GM12891 (cell line): ENCODE data around the gene RPS6KA2.

ENCODE experiments used
- DNase-seq: peaks from one replicate; pipeline ENCODE4 v3.0.0; 2011; ENCODE audit warnings: low spot score; ENCODE audit not compliant: insufficient read length
- FAIRE-seq: peaks from 2 replicates; lab custom pipeline; 2011; peaks lifted over from hg19 to GRCh38; lab: Jason Lieb, UNC
- PAX5 ChIP-seq: IDR thresholded peaks from 2 replicates; pipeline ENCODE4 v1.6.1; 2011; ENCODE audit warnings: low read length, moderate library complexity, mild to moderate bottlenecking; ENCODE audit not compliant: insufficient read depth, severe bottlenecking
- POLR2A ChIP-seq: IDR thresholded peaks from 2 replicates; pipeline ENCODE4 v1.6.1; 2011; ENCODE audit warnings: low read depth, low read length, control low read depth
- POLR2AphosphoS5 ChIP-seq: IDR thresholded peaks from 2 replicates; pipeline ENCODE4 v1.6.1; 2011; ENCODE audit warnings: low read depth, low read length, control low read depth
- POU2F2 ChIP-seq: IDR thresholded peaks from 2 replicates; pipeline ENCODE4 v1.6.1; 2011; ENCODE audit warnings: low read depth, mild to moderate bottlenecking, control low read depth, low read length, moderate library complexity
- SPI1 ChIP-seq: IDR thresholded peaks from 2 replicates; pipeline ENCODE4 v1.6.1; 2011; ENCODE audit warnings: low read depth, low read length, control low read depth
- TAF1 ChIP-seq: IDR thresholded peaks from 2 replicates; pipeline ENCODE4 v1.6.1; 2011; ENCODE audit warnings: low read depth, low read length, control low read depth

The RPS6KA2 gene

GRCh38 chr6:166597711-166598440, 29.2 kb downstream of the RPS6KA2 start:
- DNase-seq (no peak), FAIRE-seq (no peak)
- TF ChIP-seq SPI1 (no peak), POLR2AphosphoS5 (no peak), POLR2A (no peak), POU2F2 (no peak), PAX5 (no peak), TAF1 (no peak)

DNA sequence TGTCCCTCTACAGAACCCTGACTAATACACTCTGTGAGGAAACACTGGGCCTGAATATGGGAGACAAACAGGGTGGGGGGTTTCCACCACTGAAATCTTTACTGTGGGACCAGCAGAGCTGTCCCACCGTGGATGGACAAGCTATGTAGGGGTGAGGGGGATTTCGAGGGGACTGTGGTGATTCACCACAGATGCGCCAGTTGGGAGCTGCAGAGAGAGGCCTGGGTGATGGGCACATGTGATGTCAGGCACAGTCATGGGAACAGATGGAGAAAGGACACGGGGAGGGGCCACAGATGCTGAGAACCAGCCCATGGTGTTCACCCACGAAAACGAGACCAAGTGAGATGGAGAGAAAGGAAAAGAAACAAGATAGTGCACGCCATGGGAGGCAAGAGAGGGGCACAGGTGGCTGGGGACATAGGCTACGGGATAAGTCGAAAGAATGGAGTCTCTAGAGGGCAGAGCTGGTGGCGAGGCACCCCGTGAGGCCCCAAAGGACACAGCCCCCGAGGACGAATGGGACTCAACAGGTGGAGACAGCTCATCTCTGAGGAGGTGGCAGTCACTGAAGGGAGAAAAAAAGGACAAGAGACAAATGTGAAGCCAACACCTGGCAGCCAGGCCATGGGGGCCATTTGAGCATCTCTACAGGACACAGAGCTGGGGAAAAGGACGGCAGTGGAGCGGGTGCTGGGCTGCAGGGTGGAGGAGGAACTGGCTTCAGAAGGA, 30.1 kb downstream of the RPS6KA2 start:
- no peak for FAIRE-seq
- no peak for TF ChIP-seq POLR2AphosphoS5
- TF ChIP-seq POLR2A = no peak

GRCh38 chr6:166595949-166596348, 31.1 kb downstream of the RPS6KA2 start:
- DNase-seq (no peak), FAIRE-seq (no peak)
- no peak for TF ChIP-seq PAX5
- TF ChIP-seq POU2F2 = no peak
- no peak for TF ChIP-seq POLR2A
- no peak for TF ChIP-seq TAF1

More for the DNA sequence above, 30.1 kb downstream of the RPS6KA2 start:
- no peak for DNase-seq

DNA sequence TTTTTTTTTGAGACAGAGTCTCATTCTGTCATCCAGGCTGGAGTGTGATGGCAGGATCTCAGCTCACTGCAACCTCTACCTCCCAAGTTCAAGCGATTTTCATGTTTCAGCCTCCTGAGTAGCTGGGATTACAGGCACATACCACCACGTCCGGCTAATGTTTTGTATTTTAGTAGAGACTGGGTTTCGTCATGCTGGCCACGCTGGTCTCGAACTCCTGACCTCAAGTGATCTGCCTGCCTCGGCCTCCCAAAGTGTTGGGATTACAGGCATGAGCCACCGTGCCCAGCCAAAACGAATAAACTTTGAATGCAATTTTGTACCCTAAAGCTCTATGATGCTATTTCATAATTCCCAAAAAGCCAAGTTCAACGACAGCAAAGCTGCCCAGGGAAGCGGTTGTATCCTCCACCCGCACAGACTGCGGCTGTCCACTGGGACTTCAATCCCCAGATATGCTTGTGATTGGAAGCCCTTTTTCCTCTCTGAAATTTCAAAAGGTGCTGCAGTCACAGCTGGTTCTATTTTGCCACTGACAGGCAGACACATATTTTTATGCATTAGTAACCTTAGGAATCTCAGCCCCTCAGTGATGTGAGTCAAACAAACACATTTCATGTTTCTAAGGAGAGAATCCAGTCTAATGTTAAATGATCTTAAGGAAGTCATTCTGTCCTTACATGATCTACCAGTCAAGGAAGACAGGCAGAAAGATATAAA, 31.8 kb downstream of the RPS6KA2 start:
- TF ChIP-seq POLR2AphosphoS5 = no peak
- TF ChIP-seq POLR2A = no peak
- TF ChIP-seq SPI1 = no peak
- TF ChIP-seq POU2F2 = no peak
- TF ChIP-seq TAF1 = no peak
- TF ChIP-seq PAX5 = no peak
- no peak for DNase-seq
- FAIRE-seq = no peak

DNA sequence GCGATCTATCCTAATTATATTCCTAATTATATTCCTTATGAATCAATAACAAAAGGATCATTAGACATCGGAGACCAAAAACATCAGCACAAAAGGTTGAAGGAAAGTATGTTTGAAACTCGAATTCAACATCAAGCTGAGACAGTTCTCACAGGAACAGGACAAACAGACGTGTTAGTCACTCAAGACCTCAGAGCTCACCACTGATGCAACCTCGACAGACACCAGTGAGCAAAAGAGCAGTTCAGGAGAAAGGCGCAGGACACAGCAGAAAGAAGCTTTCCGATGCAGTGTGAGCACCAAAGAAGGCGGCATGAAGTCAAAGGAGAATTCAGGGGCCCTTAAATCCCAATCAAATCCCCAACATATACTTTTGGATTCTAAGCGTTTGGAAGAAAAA, 34.2 kb downstream of the RPS6KA2 start:
- TF ChIP-seq PAX5 (no peak), POU2F2 (no peak), TAF1 (no peak), POLR2A (no peak), POLR2AphosphoS5 (no peak), SPI1 (no peak)
- DNase-seq (no peak), FAIRE-seq (no peak)

- no peak for FAIRE-seq
These were observed 35.0 kb downstream of the RPS6KA2 start for GRCh38 chr6:166591961-166592520.

GRCh38 chr6:166591026-166591425, 36.0 kb downstream of the RPS6KA2 start:
- FAIRE-seq (no peak), DNase-seq (no peak)
- TF ChIP-seq PAX5 = no peak
- TF ChIP-seq POLR2A = no peak
- no peak for TF ChIP-seq POLR2AphosphoS5
- TF ChIP-seq SPI1 = no peak
- no peak for TF ChIP-seq POU2F2
- TF ChIP-seq TAF1 = no peak

More at GRCh38 chr6:166591961-166592520, 35.0 kb downstream of the RPS6KA2 start:
- TF ChIP-seq TAF1 (no peak), POLR2A (no peak), PAX5 (no peak), POLR2AphosphoS5 (no peak)
- DNase-seq = no peak

GRCh38 chr6:166589786-166590574, 37.1 kb downstream of the RPS6KA2 start:
- peak; percentile 9 for FAIRE-seq
- TF ChIP-seq POLR2AphosphoS5 (no peak), POLR2A (no peak), POU2F2 (no peak), SPI1 (no peak), PAX5 (no peak), TAF1 (no peak)
- DNase-seq = no peak

GRCh38 chr6:166589337-166589731, 37.7 kb downstream of the RPS6KA2 start:
- DNase-seq = no peak
- peak; percentile 45 for FAIRE-seq
- TF ChIP-seq SPI1 (no peak), POLR2AphosphoS5 (no peak), POU2F2 (no peak), TAF1 (no peak), POLR2A (no peak), PAX5 (peak; percentile 41)
